ENCODE measurements around the gene CPNE8.

Gene CPNE8

GRCh38 chr12:38669081-38669480 is 236.3 kb downstream of the CPNE8 start:
- no peak for DNase-seq (ENCODE audit: low read depth)
- no peak overlapping the region for H3K4me3 ChIP-seq (ENCODE audit: low read length)
- no peak for TF ChIP-seq CTCF (IDR thresholded peaks at IDR 0.05; ENCODE audit: insufficient read depth, low read depth, low read length, missing control alignments)

- DNase-seq (ENCODE audit: low read depth) = no peak
- no peak for TF ChIP-seq CTCF (IDR thresholded peaks at IDR 0.05; ENCODE audit: insufficient read depth, low read depth, low read length, missing control alignments)
- H3K4me3 ChIP-seq (ENCODE audit: low read length) = no peak overlapping the region
These were observed 239.0 kb downstream of the CPNE8 start for GRCh38 chr12:38666425-38666824.

- peak; percentile 55 for DNase-seq (ENCODE audit: low read depth)
- H3K4me3 ChIP-seq (ENCODE audit: low read length) = no peak overlapping the region
- TF ChIP-seq CTCF (IDR thresholded peaks at IDR 0.05; ENCODE audit: insufficient read depth, low read depth, low read length, missing control alignments) = peak; percentile 78
These were observed 240.6 kb downstream of the CPNE8 start for GRCh38 chr12:38664661-38665269.

- TF ChIP-seq CTCF (IDR thresholded peaks at IDR 0.05; ENCODE audit: insufficient read depth, low read depth, low read length, missing control alignments) = no peak
- H3K4me3 ChIP-seq (ENCODE audit: low read length) = no peak overlapping the region
- DNase-seq (ENCODE audit: low read depth) = no peak
These were observed 242.6 kb downstream of the CPNE8 start for GRCh38 chr12:38662829-38663228.

- no peak overlapping the region for H3K4me3 ChIP-seq (ENCODE audit: low read length)
- no peak for TF ChIP-seq CTCF (IDR thresholded peaks at IDR 0.05; ENCODE audit: insufficient read depth, low read depth, low read length, missing control alignments)
- DNase-seq (ENCODE audit: low read depth) = no peak
These were observed 251.7 kb downstream of the CPNE8 start for GRCh38 chr12:38653650-38654049.

- no peak for DNase-seq (ENCODE audit: low read depth)
- no peak for TF ChIP-seq CTCF (IDR thresholded peaks at IDR 0.05; ENCODE audit: insufficient read depth, low read depth, low read length, missing control alignments)
- no peak overlapping the region for H3K4me3 ChIP-seq (ENCODE audit: low read length)
These were observed 256.6 kb downstream of the CPNE8 start for GRCh38 chr12:38648813-38649212.

- no peak for DNase-seq (ENCODE audit: low read depth)
- no peak overlapping the region for H3K4me3 ChIP-seq (ENCODE audit: low read length)
- no peak for TF ChIP-seq CTCF (IDR thresholded peaks at IDR 0.05; ENCODE audit: insufficient read depth, low read depth, low read length, missing control alignments)
These were observed 259.2 kb downstream of the CPNE8 start for GRCh38 chr12:38646146-38646545.

Measured in epithelial cell of esophagus (primary cell).